GM03348 (cell line): ENCODE measurements around the gene RAC2.
A peak's percentile ranks its signal among the peaks of the same experiment; 100 is the strongest.
"Not testable (repeated sequence)": the region's sequence is repeated elsewhere in the genome, so short reads cannot be mapped to it uniquely, and the experiment has no call there.

Source experiments
- DNase-seq: peaks from one replicate; pipeline ENCODE4 v3.0.0; 2012; ENCODE audit warnings: low spot score

Gene RAC2

GRCh38 chr22:37206118-37206840 lies 37.8 kb downstream of the RAC2 start:
- DNase-seq: no peak

- no peak for DNase-seq
Observed at GRCh38 chr22:37205046-37205445, 39.0 kb downstream of the RAC2 start.

GRCh38 chr22:37204045-37204655 lies 39.9 kb downstream of the RAC2 start:
- no peak for DNase-seq

DNA sequence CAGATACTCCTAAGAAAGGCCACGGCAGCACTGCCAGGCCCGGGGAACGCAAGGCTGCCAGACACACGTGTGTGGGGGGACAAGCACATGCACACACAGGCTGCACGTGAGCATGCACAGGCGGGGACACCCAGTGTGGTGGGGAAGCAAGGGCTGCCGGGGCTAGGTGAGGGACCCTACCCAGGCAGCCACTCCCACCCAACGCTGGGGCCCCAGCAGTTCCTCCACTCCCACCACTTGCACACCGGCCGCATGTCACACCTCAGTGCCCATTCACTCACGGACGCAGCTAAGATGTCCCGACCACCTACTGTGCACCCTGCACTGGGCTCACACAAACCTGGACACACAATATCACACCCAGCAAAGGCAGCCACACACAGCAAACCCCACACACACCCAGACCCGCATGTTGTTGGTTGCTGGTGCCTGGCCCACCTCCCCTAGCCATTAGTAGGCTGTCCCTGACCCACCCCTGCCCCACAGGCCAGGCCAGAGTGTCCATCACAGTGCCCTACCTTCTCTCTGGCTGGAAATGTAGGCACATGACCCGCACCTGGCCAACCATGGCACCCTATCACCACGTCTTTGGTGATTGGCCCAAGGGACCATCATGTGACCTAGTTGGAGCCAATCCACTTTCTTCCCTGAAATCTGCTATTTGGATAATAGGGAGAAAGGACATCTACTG lies 40.6 kb downstream of the RAC2 start:
- DNase-seq: no peak

DNA sequence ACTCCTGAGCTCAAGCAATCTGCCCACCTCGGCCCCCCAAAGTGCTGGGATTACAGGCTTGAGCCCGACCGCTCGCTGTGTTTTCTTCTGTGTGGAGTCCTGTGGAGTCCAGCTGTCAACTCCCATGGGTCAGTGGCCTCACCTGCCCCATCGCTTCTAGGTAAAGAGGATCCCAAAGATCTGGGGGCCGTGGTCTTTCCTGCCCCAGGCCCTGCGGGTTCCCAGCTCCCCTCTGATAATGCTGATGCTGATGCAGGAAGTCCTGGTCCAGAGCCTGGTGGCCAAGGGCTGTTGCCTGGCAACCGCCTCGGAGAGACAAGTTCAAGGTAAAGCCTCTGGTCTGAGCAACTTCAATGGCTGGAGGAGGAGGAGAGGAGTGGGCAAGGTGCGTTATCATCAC lies 41.4 kb downstream of the RAC2 start:
- DNase-seq: no peak

- no peak for DNase-seq
Observed at GRCh38 chr22:37202001-37202555, 42.0 kb downstream of the RAC2 start.

DNA sequence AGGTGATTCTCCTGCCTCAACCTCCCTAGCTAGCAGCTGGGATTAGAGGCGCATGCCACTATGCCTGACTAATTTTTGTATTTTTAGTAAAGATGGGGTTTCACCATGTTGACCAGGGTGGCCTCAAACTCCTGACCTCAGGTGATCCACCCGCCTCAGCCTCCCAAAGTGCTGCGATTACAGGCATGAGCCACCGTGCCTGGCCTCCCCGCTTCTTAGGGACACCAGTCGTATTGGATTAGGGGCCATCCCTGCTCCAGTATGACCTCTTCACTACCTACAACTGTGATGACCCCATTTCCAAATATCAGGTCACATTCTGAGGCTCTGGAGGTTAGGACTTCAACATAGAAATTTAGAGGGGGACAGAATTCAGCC lies 42.6 kb downstream of the RAC2 start:
- not testable (repeated sequence) for DNase-seq

GRCh38 chr22:37199760-37200108 lies 44.3 kb downstream of the RAC2 start:
- no peak for DNase-seq

DNA sequence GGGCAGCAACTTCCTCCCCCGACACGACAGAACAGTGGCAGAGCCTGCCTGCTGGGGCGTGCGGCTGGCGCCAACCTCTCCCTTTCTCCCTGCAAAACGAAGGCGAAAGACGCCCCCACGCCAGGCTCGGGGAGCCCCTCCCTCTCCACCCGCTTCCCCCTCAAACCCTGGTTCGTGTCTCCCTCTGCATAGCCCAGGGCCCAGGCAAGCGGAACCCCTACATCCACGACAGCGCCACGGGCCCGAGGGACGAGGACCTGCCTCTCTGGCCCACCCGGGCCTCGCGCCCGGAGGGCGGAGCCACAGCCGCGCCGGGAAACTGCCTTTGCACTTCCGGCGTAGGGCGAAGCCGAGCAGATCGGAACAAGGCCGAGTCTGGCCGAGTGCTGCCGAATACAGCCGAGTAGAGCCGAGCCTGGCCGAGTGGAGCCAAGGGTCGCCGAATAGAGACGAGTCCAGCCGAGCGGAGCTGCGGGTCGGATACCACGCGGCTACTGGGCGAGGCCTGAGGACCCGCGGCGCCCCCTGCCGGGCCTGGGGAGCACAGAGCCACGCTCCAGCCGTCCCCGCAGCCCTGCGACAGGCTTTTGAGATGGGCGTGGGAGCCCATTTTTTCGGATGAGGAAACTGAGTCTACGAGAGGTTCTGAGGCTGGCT lies 44.8 kb downstream of the RAC2 start:
- peak; percentile 99 for DNase-seq

DNA sequence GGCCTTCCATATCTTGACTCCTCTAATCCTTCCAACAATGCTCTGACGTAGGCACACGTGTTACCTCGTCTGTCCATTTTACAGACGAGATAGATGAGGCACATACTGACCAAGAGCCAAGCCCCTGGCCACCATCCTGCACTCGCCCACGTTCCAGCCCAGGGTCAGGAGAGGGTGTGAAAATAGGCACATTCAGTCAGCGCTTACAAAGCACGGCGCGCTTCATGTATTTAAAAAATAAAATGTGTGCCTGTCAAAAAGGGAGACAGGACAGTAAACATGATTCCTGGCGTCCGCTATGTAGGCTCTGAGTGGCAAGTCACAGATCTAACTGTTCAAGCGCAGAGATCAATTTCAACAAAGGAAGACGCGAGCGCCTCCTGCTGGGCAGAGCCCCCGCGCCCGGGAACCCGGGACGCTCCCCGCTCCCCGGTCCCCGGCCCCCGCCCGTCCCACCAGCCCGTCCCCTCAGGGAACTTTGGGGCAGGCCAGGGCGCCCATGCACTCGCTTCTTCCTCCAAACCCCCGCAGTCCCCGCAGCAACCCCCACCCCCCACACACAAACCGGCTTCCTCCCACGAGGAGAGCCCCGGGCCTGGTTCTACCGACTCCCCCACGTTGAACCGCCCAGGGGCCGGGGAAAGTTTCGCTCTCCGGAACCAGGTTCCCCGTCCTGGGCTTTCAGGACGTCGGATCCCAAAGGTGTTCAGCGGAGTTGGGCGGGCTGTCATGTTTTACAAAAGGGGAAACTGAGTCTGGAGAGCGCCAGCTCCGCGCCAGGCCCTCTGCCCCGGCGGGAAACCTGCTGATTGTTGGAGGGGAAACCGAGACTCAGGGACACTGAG lies 45.6 kb downstream of the RAC2 start:
- DNase-seq: peak; percentile 92

GRCh38 chr22:37197451-37198257 lies 46.4 kb downstream of the RAC2 start:
- no peak for DNase-seq

GRCh38 chr22:37196539-37197450 lies 47.3 kb downstream of the RAC2 start:
- peak; percentile 95 for DNase-seq

DNA sequence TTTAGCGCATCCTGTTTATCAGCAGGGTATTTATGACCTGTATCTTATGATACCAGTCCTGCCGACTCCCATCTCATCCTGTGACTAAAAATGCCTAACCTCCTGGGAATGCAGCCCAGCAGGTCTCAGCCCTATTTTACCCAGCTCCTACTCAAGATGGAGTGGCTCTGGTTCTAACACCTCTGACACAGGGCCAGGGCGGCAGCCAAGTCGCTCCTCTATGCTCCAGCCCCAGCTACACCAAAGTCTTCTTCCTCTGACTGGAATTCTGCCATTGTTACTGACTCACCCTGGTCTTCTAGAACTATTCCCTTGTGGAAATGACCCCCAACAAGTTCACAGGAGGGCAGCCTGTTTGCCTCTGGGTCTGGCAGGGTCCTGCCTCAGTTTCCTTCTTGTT lies 48.1 kb downstream of the RAC2 start:
- DNase-seq: no peak

- no peak for DNase-seq
Observed at GRCh38 chr22:37194750-37195149, 49.3 kb downstream of the RAC2 start.

- DNase-seq: no peak
Observed at GRCh38 chr22:37193629-37194191, 50.4 kb downstream of the RAC2 start.

DNA sequence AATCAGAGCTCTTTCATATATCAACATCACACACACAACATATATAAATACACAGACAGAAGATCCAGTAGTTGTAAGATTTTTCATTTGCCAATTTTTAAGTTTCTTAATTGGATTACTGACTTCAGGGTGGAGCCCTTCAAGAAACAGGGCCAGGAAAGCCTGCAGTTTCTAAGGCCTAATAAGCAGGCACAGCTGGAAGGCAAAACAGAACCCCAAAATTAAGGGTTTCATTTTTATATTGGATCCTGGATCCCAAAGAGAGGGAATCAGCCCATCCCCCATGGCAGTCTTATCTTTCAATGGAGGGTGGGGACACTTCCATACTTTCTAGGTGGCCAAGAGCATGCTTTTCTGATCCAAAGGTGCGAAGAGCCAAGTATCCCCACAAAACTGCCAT lies 51.3 kb downstream of the RAC2 start:
- no peak for DNase-seq

DNA sequence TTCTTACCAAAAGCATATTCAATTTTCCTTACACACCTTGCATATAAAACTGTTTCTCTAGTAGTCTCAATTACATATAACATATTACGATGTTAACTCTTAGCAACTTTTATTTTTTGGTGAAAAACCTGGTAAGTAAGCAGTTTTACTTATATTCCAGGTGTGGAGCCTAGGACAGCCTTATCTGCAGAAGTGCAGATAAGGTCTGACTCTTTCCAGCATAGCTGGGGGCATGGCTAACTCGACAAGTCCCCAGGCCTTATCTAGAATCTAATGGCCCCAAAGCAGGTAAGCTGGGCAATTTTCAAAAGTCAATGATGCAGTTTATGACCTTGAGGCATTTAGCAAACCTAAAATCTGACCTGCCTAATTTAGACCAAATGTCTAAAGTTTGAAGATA lies 51.9 kb downstream of the RAC2 start:
- no peak for DNase-seq

- DNase-seq: no peak
Observed at GRCh38 chr22:37190262-37190780, 53.7 kb downstream of the RAC2 start.

GRCh38 chr22:37188901-37189466 lies 55.1 kb downstream of the RAC2 start:
- DNase-seq: no peak
